Body of pancreas (tissue), 4 donors: ENCODE measurements around the gene DNAJC3.

ENCODE experiments used
- CTCF ChIP-seq, 7 experiments: fragments of 450-650 bp in 4 of 7; fragments of 200-600 bp in 3 of 7; sonication (generic) in 3 of 7; IDR thresholded peaks; one replicate each; pipeline ENCODE4 v1.5.1; 2016 to 2019; ENCODE audit warnings: antibody characterized with exemption in 7 of 7
- POLR2A ChIP-seq, 3 donors: fragments of 450-650 bp; IDR thresholded peaks; one replicate each; pipeline ENCODE4 v1.6.1; 2016; ENCODE audit warnings: antibody characterized with exemption in 3 of 3, mild to moderate bottlenecking in 2 of 3

- TF ChIP-seq CTCF (IDR thresholded peaks at IDR 0.05) (no peak), POLR2A (IDR thresholded peaks at IDR 0.05) (no peak)
These were observed 75.7 kb downstream of the DNAJC3 start for GRCh38 chr13:95752677-95753076.
